ENCODE results near the gene GGNBP2.

Gene GGNBP2

DNA sequence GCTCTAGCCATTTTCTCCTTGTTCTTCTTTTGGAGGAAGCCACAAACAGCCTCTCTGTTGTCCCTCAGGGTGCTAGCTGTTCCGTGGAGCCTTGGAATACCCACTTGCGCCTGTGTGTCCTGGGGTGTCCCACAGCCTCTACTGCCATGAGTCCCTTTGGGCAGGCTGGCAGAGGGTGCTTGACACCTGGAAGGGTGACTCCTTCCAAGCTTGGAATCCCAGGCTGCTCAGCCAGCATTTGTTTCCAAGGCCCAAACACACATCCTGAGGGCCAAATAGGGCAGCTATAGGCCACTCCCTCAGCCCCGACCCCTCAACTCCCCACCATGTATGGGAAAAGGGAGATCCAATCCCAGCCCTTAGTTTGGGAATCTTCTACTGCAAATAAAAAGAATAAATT, 43.4 kb upstream of the GGNBP2 start:
- no peak overlapping the region for H3K27ac ChIP-seq
- TF ChIP-seq, protein P1, sequence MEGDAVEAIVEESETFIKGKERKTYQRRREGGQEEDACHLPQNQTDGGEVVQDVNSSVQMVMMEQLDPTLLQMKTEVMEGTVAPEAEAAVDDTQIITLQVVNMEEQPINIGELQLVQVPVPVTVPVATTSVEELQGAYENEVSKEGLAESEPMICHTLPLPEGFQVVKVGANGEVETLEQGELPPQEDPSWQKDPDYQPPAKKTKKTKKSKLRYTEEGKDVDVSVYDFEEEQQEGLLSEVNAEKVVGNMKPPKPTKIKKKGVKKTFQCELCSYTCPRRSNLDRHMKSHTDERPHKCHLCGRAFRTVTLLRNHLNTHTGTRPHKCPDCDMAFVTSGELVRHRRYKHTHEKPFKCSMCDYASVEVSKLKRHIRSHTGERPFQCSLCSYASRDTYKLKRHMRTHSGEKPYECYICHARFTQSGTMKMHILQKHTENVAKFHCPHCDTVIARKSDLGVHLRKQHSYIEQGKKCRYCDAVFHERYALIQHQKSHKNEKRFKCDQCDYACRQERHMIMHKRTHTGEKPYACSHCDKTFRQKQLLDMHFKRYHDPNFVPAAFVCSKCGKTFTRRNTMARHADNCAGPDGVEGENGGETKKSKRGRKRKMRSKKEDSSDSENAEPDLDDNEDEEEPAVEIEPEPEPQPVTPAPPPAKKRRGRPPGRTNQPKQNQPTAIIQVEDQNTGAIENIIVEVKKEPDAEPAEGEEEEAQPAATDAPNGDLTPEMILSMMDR (conservative IDR thresholded peaks at IDR 0.05): no peak

DNA sequence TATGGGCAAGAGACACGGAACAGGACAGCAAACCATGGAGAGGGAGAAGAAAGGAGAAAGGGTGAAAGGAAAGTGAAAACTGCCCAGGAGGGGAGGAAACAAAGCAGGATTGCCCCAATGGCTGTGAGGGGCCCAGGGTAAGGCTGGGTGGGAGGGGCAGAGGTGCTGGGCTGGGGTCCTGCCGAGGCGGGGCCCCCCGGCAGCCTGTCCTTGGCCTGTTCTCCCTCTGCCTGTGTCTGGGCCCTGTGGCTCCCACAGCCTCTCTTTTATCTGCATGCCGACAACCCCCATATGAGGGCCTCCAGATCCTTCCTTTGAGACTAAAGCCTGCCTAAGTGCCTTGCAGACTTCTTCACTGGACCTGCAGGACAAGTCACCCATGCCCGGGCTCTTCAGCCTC, 42.8 kb upstream of the GGNBP2 start:
- no peak overlapping the region for H3K27ac ChIP-seq
- TF ChIP-seq, protein P1 (conservative IDR thresholded peaks at IDR 0.05): no peak

DNA sequence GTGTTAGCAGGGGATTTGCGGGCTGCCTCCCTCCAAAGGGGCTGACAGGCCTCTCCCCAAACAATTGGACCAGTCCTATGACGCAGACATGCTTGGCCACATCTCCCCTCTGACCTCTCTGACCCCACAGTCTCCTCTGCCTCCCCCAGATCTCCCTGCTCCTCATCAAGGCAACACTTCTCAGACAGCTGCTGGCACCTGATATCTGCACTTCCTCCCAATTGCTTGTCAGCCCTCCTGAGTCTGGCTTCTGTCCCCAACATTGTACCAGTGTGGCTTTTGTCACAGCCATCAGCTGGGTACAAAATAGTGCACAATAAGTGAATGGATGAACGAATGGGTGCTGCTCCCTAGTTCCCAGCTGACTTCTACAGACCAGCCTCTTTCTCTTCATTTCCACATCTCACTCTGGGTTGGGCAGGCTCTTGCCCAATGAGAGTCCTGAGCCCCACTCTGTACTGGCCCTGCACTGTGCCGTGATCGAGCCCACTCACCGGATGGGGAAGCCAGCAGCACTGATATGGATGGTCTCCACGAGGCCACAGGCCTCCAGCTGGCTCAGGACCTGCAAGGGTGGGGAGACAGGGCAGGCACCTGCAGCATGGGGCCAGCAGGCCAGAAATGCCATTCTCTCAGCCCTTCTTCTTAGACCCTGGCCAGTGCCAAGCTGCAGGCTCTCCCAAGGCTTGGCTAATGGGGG, 41.1 kb upstream of the GGNBP2 start:
- H3K27ac ChIP-seq: no peak overlapping the region
- TF ChIP-seq, protein P1 (conservative IDR thresholded peaks at IDR 0.05): no peak

DNA sequence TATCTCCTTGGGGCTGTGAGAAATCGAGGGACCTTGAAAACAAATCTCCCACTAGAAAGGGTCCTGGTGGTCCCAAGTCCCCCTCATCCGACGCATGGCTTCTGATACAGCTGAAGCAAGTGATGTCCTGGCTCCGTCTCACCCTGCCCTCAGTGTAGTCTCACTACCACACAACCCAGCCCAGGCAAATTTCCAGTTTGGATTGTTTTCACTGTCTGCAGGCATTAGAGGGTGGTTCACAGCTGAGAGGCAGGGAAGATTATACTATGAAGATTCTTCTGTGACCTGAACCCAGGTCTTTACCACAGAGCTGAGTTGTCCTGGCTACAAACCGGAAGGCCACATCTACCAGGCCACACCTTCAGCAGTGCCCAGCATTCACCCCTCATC, 40.6 kb upstream of the GGNBP2 start:
- no peak overlapping the region for H3K27ac ChIP-seq
- TF ChIP-seq, protein P1 (conservative IDR thresholded peaks at IDR 0.05): no peak

DNA sequence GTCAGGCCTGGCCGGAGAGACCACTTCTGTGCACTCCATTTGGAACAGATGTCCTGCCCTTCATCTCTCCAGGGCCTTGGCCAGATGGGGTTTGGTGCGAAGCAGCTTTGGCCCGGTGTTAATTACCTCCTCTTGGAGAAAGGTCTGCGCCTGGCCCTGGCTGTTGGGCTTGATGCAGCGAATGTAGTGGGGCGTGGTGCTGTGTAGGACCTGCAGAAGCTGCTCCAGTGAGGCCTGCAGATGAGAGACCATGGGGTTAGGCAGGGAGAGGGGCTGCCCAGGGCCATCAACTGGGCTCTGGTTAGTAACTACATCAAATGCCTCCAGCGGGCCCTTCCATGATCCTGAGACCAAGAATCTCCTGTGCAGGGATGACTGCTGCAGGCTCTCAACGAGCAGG, 39.5 kb upstream of the GGNBP2 start:
- no peak overlapping the region for H3K27ac ChIP-seq
- TF ChIP-seq, protein P1 (conservative IDR thresholded peaks at IDR 0.05): no peak

DNA sequence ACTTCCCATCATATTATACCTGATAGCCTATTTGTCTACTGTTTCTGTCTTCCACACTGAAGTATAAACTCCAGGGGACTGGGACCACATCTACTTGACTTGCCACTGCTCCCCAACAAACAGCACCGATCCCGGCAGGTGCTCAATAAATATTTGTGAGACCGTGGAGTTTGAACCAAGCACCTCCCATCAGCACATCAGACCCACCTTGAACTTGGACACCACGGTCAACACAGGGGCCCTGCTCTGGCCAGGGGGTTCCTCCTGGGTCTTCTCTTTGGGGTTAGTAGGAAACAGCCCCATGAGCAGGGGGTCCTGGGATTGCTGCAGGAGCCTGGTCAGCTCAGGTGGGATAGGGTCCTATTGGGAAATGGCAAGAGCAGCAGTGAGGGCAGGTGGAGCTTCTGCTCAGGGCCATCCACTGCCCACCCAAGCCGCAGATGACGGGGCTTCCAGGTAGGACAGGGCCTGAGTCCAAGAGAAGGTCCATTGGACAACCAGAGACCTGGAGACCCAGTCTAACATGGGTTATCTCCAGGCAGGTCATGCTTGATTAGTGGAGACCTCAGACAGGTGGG, 38.4 kb upstream of the GGNBP2 start:
- TF ChIP-seq, protein P1 (conservative IDR thresholded peaks at IDR 0.05): no peak
- no peak overlapping the region for H3K27ac ChIP-seq

DNA sequence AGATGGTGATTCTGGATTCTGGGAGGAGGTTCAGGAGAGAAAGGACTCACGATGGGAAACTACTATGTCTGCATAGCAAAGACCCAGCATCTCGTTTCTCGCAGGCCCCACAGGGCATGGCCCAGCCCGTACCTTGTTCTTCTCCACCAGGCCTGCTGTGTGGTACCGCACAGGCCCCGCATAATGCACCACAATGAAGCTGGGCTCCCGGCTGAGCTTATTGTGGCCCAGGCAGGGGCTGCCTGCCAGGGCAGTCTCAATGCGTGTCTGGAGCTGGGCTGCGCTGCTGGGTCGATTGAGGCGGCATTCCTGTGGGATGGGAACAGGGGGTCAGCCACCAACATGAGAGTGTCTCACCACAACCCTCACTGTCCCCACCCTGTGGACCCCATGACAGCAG, 37.9 kb upstream of the GGNBP2 start:
- H3K27ac ChIP-seq: no peak overlapping the region
- TF ChIP-seq, protein P1 (conservative IDR thresholded peaks at IDR 0.05): no peak
